Measurements from ENCODE around the gene GPRC5C.

GRCh38 chr17:74460241-74460640 is 28.4 kb downstream of the GPRC5C start:
- no peak for TF ChIP-seq POLR2A (IDR thresholded peaks at IDR 0.05)
- TF ChIP-seq CTCF (IDR thresholded peaks at IDR 0.05) = no peak

Data from heart left ventricle (tissue), 13 donors.